Esophagus squamous epithelium (tissue), 5 donors: ENCODE results near the gene HNF1B. TPM values are rescaled to one million over a fixed set of nuclear protein-coding genes. Genes with fewer than 3 reads are reported as not detected.
A peak's percentile ranks its signal among the peaks of the same experiment; 100 is the strongest.

Experiments used
- DNase-seq: peaks from one replicate; lab custom pipeline; 2025; lab: John Stamatoyannopoulos, UW
- H3K27ac ChIP-seq, 4 donors: fragments of 200-600 bp; sonication (generic); one replicate each; pipeline ENCODE4 v1.5.1; 2016 to 2019; ENCODE audit warnings: mild to moderate bottlenecking in 1 of 4
- H3K27me3 ChIP-seq, 4 donors: fragments of 200-600 bp; sonication (generic); 1 replicate in 3 of 4; 2 replicates in 1 of 4; pipeline versions ENCODE4 v1.5.1 to v1.6.0; 2017 to 2021; ENCODE audit warnings: antibody characterized with exemption in 1 of 4
- H3K36me3 ChIP-seq, 3 donors: fragments of 200-600 bp; sonication (generic); one replicate each; pipeline ENCODE4 v1.5.1; 2016 to 2019
- H3K4me1 ChIP-seq, 3 donors: fragments of 200-600 bp; sonication (generic); one replicate each; pipeline ENCODE4 v1.5.1; 2017 to 2019
- H3K4me3 ChIP-seq, 4 donors: fragments of 200-600 bp; sonication (generic); 1 replicate in 3 of 4; 2 replicates in 1 of 4; pipeline ENCODE4 v1.5.1; 2016 to 2019; ENCODE audit warnings: mild to moderate bottlenecking in 2 of 4, moderate library complexity in 1 of 4
- H3K9me3 ChIP-seq, 3 donors: fragments of 200-600 bp; sonication (generic); one replicate each; pipeline ENCODE4 v1.5.1; 2016 to 2019
- CTCF ChIP-seq, 6 experiments: fragments of 450-650 bp in 4 of 6; fragments of 200-600 bp in 2 of 6; sonication (generic) in 2 of 6; IDR thresholded peaks; one replicate each; pipeline ENCODE4 v1.5.1; 2016 to 2019; ENCODE audit warnings: antibody characterized with exemption in 6 of 6, mild to moderate bottlenecking in 4 of 6, moderate library complexity in 4 of 6
- POLR2A ChIP-seq, 4 donors: fragments of 450-650 bp; IDR thresholded peaks; one replicate each; pipeline ENCODE4 v1.6.1; 2017; ENCODE audit warnings: antibody characterized with exemption in 4 of 4, mild to moderate bottlenecking in 4 of 4, moderate library complexity in 3 of 4
- WGBS, 2 donors: methylation state at CpG; one replicate each; pipeline ENCODE4 v1.1.5; 2018; 5-methylcytosine and 5-hydroxymethylcytosine counted together
- intact Hi-C: fragments of 100-400 bp; cut with DNase I; formaldehyde crosslinking; loops from one replicate; pipeline ENCODE4 v1.15.0; 2022
- total RNA-seq, 4 donors: library from RNA; depleted of rRNA; stranded (reverse); fragments of >200 nt; gene quantifications; one replicate each; pipeline ENCODE4 v1.1.0, GENCODE V29; 2016
- donor health status: DM: yes; HTN: yes; CAD: no.

The HNF1B gene
- total RNA-seq, 4 donors from 2014 or later = not detected

- Histone ChIP-seq H3K27me3 (peaks cover 26 to 99% (median 38%) of the 10 kb centered on the region in 4 donors), H3K27ac (no peak overlapping the region), H3K4me3 (no peak overlapping the region), H3K9me3 (no peaks in the 10 kb centered on the region), H3K36me3 (no peaks in the 10 kb centered on the region), H3K4me1 (peaks cover 27 to 40% (median 30%) of the 10 kb centered on the region in 3 donors)
- no peak for DNase-seq
- WGBS, 2 donors = 32 to 44% methylated on average over 7 to 8 of the region's 20 CpGs
- no peak for TF ChIP-seq POLR2A (IDR thresholded peaks at IDR 0.05)
- no peak for TF ChIP-seq CTCF (IDR thresholded peaks at IDR 0.05)
- intact Hi-C loops = no loop called here
Observed at GRCh38 chr17:37745801-37746426, 1.1 kb upstream of the HNF1B start.

GRCh38 chr17:37744633-37744927, 279 bp downstream of the HNF1B start:
- Histone ChIP-seq H3K27ac (no peak overlapping the region), H3K27me3 (peaks cover 26 to 100% (median 48%) of the 10 kb centered on the region in 4 donors), H3K4me1 (peaks cover 27 to 40% (median 30%) of the 10 kb centered on the region in 3 donors), H3K36me3 (no peaks in the 10 kb centered on the region), H3K4me3 (peak overlapping the region in 2 of 4 donors; percentile 41 to 56), H3K9me3 (no peaks in the 10 kb centered on the region)
- intact Hi-C loops = no loop called here
- DNase-seq = no peak
- TF ChIP-seq CTCF (IDR thresholded peaks at IDR 0.05) = no peak
- no peak for TF ChIP-seq POLR2A (IDR thresholded peaks at IDR 0.05)
- WGBS, 2 donors = 0 to 40% methylated on average over 1 of the region's 21 CpGs

- no peak for TF ChIP-seq CTCF (IDR thresholded peaks at IDR 0.05)
- TF ChIP-seq POLR2A (IDR thresholded peaks at IDR 0.05) = no peak
- Histone ChIP-seq H3K27ac (no peak overlapping the region), H3K4me3 (peak overlapping the region in 2 of 4 donors; percentile 41 to 56), H3K4me1 (peaks cover 27 to 40% (median 30%) of the 10 kb centered on the region in 3 donors), H3K36me3 (no peaks in the 10 kb centered on the region), H3K27me3 (peaks cover 26 to 100% (median 53%) of the 10 kb centered on the region in 4 donors), H3K9me3 (no peaks in the 10 kb centered on the region)
- DNase-seq = no peak
- intact Hi-C loops = no loop called here
- WGBS, 2 donors = 0 to 8% methylated on average over 5 to 10 of the region's 61 CpGs
Observed at GRCh38 chr17:37743875-37744632, 805 bp downstream of the HNF1B start.

GRCh38 chr17:37743612-37743874, 1.3 kb downstream of the HNF1B start:
- Histone ChIP-seq H3K27me3 (peaks cover 26 to 100% (median 58%) of the 10 kb centered on the region in 4 donors), H3K4me1 (peaks cover 27 to 40% (median 30%) of the 10 kb centered on the region in 3 donors), H3K9me3 (no peaks in the 10 kb centered on the region), H3K27ac (no peak overlapping the region), H3K36me3 (no peaks in the 10 kb centered on the region), H3K4me3 (peak overlapping the region in 2 of 4 donors; percentile 41 to 56)
- DNase-seq = no peak
- TF ChIP-seq POLR2A (IDR thresholded peaks at IDR 0.05) (no peak), CTCF (IDR thresholded peaks at IDR 0.05) (no peak)
- intact Hi-C loops = no loop called here
- WGBS, 2 donors = 4 to 7% methylated on average over 4 to 5 of the region's 19 CpGs
